Upper lobe of right lung (tissue), 1 donor: ENCODE measurements around the gene MYO7A. TPM values are rescaled to one million over a fixed set of nuclear protein-coding genes. Genes with fewer than 3 reads are reported as not detected.

Experiments used
- ATAC-seq: fragments of 200-7000 bp; cut with Tn5 transposase; one replicate; pipeline ENCODE4 v1.9.1; 2020; ENCODE audit warnings: mild to moderate bottlenecking, moderate library complexity
- DNase-seq: peaks from one replicate; pipeline ENCODE4 v3.0.0-alpha.2; 2020
- H3K27ac ChIP-seq: fragments of 200-600 bp; one replicate; pipeline ENCODE4 v1.8.0; 2022
- H3K27me3 ChIP-seq: fragments of 200-600 bp; one replicate; pipeline ENCODE4 v1.8.0; 2022; ENCODE audit warnings: mild to moderate bottlenecking
- H3K36me3 ChIP-seq: fragments of 200-600 bp; one replicate; pipeline ENCODE4 v1.8.0; 2022
- H3K4me1 ChIP-seq: fragments of 200-600 bp; one replicate; pipeline ENCODE4 v1.8.0; 2022
- H3K4me3 ChIP-seq: fragments of 200-600 bp; one replicate; pipeline ENCODE4 v1.8.0; 2022; ENCODE audit warnings: mild to moderate bottlenecking
- H3K9me3 ChIP-seq: fragments of 200-600 bp; one replicate; pipeline ENCODE4 v1.8.0; 2022
- intact Hi-C: fragments of 100-400 bp; cut with DNase I; formaldehyde crosslinking; loops from one replicate; pipeline ENCODE4 v1.11.0; 2022
- total RNA-seq: library from RNA; stranded (reverse); fragmentation: NEBNext Ultra II Directional; extraction: Animal tissue kit (Norgen Biotek cat#: 25700); gene quantifications from one replicate; pipeline ENCODE4 v1.2.1, GENCODE V29; 2021
- TF ChIP-seq, protein P1 (sequence below): fragments of 200-600 bp; IDR thresholded peaks from one replicate; pipeline ENCODE4 v1.8.0; 2022; ENCODE audit warnings: antibody characterized with exemption
- donor health status: DM: no; HTN: yes; CAD: no; lungs with severe emphysema.

MYO7A gene
- total RNA-seq, 1 donor from 2014 or later, result 3.6 TPM

DNA sequence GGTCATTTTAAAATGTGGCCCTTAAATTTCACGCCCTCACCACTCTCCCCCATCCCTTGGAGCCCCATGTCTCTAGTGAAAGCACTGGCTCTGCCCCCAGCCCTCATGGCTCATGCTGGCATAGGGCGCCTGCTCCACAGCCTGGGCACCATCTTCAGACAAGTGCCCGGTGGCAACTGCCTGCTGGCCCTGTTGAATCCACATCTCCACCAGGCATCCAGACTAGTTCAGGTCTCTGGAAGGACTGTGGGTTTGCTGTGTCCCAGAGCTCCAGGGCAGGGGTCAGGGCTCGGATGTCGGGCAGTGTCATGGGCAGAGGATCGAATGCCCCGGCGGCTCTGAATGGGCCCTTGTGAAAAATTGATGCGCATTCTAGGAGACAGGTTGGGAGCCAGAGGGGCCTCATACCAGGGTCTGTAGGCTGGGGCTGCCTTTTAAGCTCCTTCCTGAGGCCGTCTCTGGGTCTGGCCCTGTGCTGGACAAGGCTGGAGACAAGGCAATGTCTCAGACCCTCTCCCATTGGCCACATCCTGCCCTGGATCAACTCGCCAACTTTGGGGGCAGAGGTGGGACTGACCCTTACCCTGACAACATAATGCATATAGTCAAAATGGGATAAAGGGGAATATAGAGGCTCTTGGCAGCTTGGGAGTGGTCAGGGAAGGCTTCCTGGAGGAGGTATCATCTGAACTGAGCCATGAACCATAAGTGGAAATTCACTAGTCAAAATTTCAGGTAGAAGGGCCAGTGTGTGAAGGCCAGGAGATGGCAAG is 1.2 kb downstream of the MYO7A start:
- Histone ChIP-seq H3K27ac (no peak overlapping the region), H3K36me3 (no peaks in the 10 kb centered on the region), H3K27me3 (no peaks in the 10 kb centered on the region), H3K9me3 (no peaks in the 10 kb centered on the region), H3K4me3 (no peak overlapping the region), H3K4me1 (peaks cover 20% of the 10 kb centered on the region)
- TF ChIP-seq, protein P1, sequence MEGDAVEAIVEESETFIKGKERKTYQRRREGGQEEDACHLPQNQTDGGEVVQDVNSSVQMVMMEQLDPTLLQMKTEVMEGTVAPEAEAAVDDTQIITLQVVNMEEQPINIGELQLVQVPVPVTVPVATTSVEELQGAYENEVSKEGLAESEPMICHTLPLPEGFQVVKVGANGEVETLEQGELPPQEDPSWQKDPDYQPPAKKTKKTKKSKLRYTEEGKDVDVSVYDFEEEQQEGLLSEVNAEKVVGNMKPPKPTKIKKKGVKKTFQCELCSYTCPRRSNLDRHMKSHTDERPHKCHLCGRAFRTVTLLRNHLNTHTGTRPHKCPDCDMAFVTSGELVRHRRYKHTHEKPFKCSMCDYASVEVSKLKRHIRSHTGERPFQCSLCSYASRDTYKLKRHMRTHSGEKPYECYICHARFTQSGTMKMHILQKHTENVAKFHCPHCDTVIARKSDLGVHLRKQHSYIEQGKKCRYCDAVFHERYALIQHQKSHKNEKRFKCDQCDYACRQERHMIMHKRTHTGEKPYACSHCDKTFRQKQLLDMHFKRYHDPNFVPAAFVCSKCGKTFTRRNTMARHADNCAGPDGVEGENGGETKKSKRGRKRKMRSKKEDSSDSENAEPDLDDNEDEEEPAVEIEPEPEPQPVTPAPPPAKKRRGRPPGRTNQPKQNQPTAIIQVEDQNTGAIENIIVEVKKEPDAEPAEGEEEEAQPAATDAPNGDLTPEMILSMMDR, result no peak
- intact Hi-C loops, result no loop called here
- no peak for DNase-seq
- no peak for ATAC-seq

DNA sequence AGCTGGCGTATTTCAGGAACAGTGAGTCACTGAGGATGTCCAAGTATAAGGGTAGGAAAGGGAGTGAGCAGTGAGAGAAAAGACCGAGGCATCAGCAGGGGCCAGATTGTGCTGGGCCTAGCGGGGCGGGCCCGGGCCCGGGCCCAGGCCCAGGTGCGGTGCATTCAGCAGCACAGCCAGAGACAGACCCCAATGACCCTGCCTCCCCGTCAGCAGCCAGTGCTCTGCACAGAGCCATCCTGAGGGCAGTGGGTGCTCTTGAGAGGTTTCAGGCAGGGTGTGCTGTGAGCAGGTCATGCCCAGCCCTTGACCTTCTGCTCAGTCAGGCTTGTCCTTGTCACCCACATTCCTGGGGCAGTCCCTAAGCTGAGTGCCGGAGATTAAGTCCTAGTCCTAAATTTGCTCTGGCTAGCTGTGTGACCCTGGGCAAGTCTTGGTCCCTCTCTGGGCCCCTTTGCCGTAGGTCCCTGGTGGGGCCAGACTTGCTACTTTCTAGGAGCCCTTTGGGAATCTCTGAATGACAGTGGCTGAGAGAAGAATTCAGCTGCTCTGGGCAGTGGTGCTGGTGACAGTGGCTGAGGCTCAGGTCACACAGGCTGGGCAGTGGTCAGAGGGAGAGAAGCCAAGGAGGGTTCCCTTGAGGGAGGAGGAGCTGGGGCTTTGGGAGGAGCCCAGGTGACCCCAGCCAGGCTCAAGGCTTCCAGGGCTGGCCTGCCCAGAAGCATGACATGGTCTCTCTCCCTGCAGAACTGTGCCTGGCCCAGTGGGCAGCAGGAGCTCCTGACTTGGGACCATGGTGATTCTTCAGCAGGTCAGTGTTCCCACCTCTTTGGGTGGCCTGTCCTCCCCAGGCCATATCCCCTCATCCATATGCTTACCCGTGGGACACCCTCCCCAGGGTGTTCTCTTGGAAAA is 2.1 kb downstream of the MYO7A start:
- Histone ChIP-seq H3K9me3 (no peaks in the 10 kb centered on the region), H3K4me1 (peaks cover 20% of the 10 kb centered on the region), H3K27me3 (no peaks in the 10 kb centered on the region), H3K27ac (no peak overlapping the region), H3K36me3 (no peaks in the 10 kb centered on the region), H3K4me3 (no peak overlapping the region)
- intact Hi-C loops, result no loop called here
- TF ChIP-seq, protein P1, result no peak
- ATAC-seq, result no peak
- DNase-seq, result no peak

DNA sequence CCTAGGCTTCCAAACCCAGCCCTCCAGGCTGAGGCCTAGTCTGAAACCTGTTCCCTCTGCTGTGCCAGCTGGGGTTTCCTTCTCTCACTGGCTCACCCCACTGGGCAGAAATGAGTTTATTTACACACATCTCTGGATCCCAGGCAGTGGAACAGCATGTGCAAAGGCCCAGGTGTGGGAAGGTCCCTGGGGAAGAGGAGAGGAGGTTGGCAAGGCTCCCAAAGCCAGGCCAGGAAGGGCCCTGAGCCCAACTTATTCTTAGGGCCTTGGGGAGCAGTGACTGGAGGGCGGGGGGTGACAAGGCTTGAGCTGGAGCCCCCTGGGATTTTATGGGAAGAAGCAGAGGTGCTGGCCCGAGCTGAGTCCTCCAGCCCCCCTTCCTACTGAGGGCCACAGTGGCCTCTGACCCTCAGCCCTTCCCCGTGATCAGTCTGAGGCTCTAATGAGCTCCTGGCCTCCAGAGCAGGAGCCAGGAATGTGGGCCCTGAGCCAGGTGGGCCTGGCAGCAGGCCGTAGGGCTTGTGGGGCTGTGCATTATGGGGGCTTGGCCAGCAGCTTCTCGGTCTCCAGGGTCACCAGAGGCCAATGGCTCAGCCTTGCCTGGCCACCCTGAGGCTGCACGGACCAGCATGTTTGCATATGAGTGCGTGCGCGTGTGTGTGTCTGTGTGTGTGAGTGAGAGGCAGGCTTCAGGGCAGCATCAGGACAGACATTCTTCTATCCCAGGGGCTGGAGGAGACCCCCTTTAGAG is 2.9 kb downstream of the MYO7A start:
- Histone ChIP-seq H3K4me1 (peaks cover 20% of the 10 kb centered on the region), H3K9me3 (no peaks in the 10 kb centered on the region), H3K4me3 (no peak overlapping the region), H3K27ac (no peak overlapping the region), H3K36me3 (no peaks in the 10 kb centered on the region), H3K27me3 (no peaks in the 10 kb centered on the region)
- DNase-seq, result no peak
- intact Hi-C loops, result no loop called here
- TF ChIP-seq, protein P1, result no peak
- no peak for ATAC-seq

DNA sequence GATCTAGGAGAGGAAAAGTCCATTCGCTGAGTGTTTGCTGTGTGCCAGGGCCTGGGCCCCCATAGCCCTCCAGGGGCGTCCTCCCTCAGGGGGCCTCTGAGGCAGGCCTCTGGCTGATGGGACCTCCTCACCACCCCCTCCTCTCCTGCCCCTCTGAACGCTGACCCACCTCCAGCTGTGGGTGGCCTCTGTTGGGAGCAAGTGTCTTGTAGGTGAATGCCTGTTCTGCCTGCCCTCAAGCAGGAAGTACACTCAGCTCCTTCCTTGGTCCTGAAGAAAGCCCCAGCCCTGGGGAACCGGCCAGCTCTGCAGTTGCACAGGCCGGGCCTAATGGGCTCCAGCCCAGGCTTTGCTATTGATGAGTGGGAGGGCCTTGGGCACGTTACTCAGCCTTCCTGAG is 3.5 kb downstream of the MYO7A start:
- H3K9me3 ChIP-seq, result no peaks in the 10 kb centered on the region
- TF ChIP-seq, protein P1, result no peak
- no peak overlapping the region for H3K27ac ChIP-seq
- no peaks in the 10 kb centered on the region for H3K36me3 ChIP-seq
- no peak overlapping the region for H3K4me3 ChIP-seq
- peaks cover 20% of the 10 kb centered on the region for H3K4me1 ChIP-seq
- intact Hi-C loops, result no loop called here
- DNase-seq (no peak), ATAC-seq (no peak)
- H3K27me3 ChIP-seq, result no peaks in the 10 kb centered on the region

DNA sequence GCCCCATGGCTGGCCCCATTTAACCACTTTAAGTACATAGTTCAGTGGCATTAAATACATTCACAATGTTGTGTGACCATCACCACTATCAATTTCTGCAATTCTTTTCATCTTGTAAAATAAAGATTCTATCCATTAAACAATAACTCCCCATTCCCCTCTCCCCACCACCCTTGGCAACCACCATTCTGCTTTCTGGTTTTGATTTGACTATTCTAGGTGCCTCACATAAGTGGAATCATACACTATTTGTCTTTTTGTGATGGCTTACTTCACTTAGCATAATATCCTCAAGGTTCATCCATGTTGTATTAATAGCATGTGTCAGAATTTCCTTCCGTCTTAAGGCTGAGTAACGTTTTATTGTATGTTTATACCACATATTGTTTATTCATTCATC is 7.0 kb downstream of the MYO7A start:
- H3K9me3 ChIP-seq, result no peaks in the 10 kb centered on the region
- ATAC-seq, result no peak

More for the DNA sequence above, 7.0 kb downstream of the MYO7A start:
- DNase-seq, result no peak
- Histone ChIP-seq H3K27me3 (peaks cover 19% of the 10 kb centered on the region), H3K4me3 (no peak overlapping the region), H3K36me3 (no peaks in the 10 kb centered on the region), H3K27ac (no peak overlapping the region), H3K4me1 (peaks cover 10% of the 10 kb centered on the region)
- TF ChIP-seq, protein P1, result no peak
- intact Hi-C loops, result no loop called here
